ENCODE measurements around the gene SPDYE2. TPM values are rescaled to one million over a fixed set of nuclear protein-coding genes. Genes with fewer than 3 reads are reported as not detected.
"Not testable (repeated sequence)": the region's sequence is repeated elsewhere in the genome, so short reads cannot be mapped to it uniquely, and the experiment has no call there.

Gene SPDYE2
- not detected for total RNA-seq
- polyA plus RNA-seq = not detected
- long read RNA-seq, donor 1, partial matches to known transcripts = 0 of 12 reads
- long read RNA-seq, donor 1, other reads (novel, unspliced or antisense) = 12 of 12 reads
- long read RNA-seq, donor 2, partial matches to known transcripts = 29 of 29 reads
- long read RNA-seq, donor 2, other reads (novel, unspliced or antisense) = 0 of 29 reads
- long read RNA-seq, donor 3 = 0 reads
- long read RNA-seq, donor 4 = 0 reads
- long read RNA-seq, donor 5 = 0 reads
- long read RNA-seq, donor 6, partial matches to known transcripts = 12 of 12 reads
- long read RNA-seq, donor 6, other reads (novel, unspliced or antisense) = 0 of 12 reads
- long read RNA-seq, donor 7, partial matches to known transcripts = 7 of 7 reads
- long read RNA-seq, donor 7, other reads (novel, unspliced or antisense) = 0 of 7 reads
- long read RNA-seq, donor 8 = 0 reads
- long read RNA-seq, donor 9, partial matches to known transcripts = 5 of 5 reads
- long read RNA-seq, donor 9, other reads (novel, unspliced or antisense) = 0 of 5 reads
- long read RNA-seq, donor 10 = 0 reads

GRCh38 chr7:102550808-102551422 lies at the start of gene SPDYE2:
Gene SPDYE2, plus strand, starts transcription at chr7:102551226. Its CDS starts 2,030 bp downstream, at chr7:102553256.
- H3K9me3 ChIP-seq; H3K27ac ChIP-seq; H3K36me3 ChIP-seq; H3K27me3 ChIP-seq; intact Hi-C loops (cut with DNase I; ENCODE audit: low total_unique reads); DNase-seq; H3K4me3 ChIP-seq; H3K4me1 ChIP-seq: not testable (repeated sequence)
- WGBS, 5 donors = no CpG with 5 or more reads among the region's 6 CpGs

GRCh38 chr7:102503141-102503540 lies 47.9 kb upstream of the SPDYE2 start:
- H3K27ac ChIP-seq; H3K9me3 ChIP-seq; H3K27me3 ChIP-seq; H3K4me3 ChIP-seq; H3K36me3 ChIP-seq; H3K4me1 ChIP-seq; DNase-seq; intact Hi-C loops (cut with DNase I; ENCODE audit: low total_unique reads): not testable (repeated sequence)
- WGBS, 5 donors = no CpG with 5 or more reads among the region's 12 CpGs

- intact Hi-C loops (cut with DNase I; ENCODE audit: low total_unique reads); H3K9me3 ChIP-seq; H3K4me1 ChIP-seq; H3K36me3 ChIP-seq; DNase-seq; H3K4me3 ChIP-seq; H3K27me3 ChIP-seq; H3K27ac ChIP-seq: not testable (repeated sequence)
- WGBS, 5 donors = 66 to 93% (median 79%) methylated on average over 4 to 5 of the region's 24 CpGs; no CpG with 5 or more reads in 1 of the 5 donors
Observed at GRCh38 chr7:102505298-102506185, 45.5 kb upstream of the SPDYE2 start.

GRCh38 chr7:102507410-102508088 lies 43.5 kb upstream of the SPDYE2 start:
- H3K9me3 ChIP-seq; H3K27me3 ChIP-seq; H3K4me1 ChIP-seq; intact Hi-C loops (cut with DNase I; ENCODE audit: low total_unique reads); H3K4me3 ChIP-seq; H3K27ac ChIP-seq; H3K36me3 ChIP-seq; DNase-seq: not testable (repeated sequence)
- WGBS, 5 donors = 89 to 95% (median 92%) methylated on average over 2 of the region's 8 CpGs; no CpG with 5 or more reads in 1 of the 5 donors

- H3K9me3 ChIP-seq; H3K4me3 ChIP-seq; H3K36me3 ChIP-seq; DNase-seq; H3K27me3 ChIP-seq; H3K4me1 ChIP-seq; H3K27ac ChIP-seq; intact Hi-C loops (cut with DNase I; ENCODE audit: low total_unique reads): not testable (repeated sequence)
- 63 to 75% (median 65%) methylated on average over 4 to 6 of the region's 8 CpGs; no CpG with 5 or more reads in 1 of the 5 donors for WGBS, 5 donors
Observed at GRCh38 chr7:102510575-102510974, 40.5 kb upstream of the SPDYE2 start.

GRCh38 chr7:102511860-102512522 lies 39.0 kb upstream of the SPDYE2 start:
- H3K4me3 ChIP-seq; H3K27ac ChIP-seq; H3K9me3 ChIP-seq; H3K4me1 ChIP-seq; H3K27me3 ChIP-seq; H3K36me3 ChIP-seq; DNase-seq; intact Hi-C loops (cut with DNase I; ENCODE audit: low total_unique reads): not testable (repeated sequence)
- no CpG with 5 or more reads among the region's 30 CpGs for WGBS, 5 donors

GRCh38 chr7:102512642-102513221 lies 38.3 kb upstream of the SPDYE2 start:
- H3K9me3 ChIP-seq; H3K36me3 ChIP-seq; H3K27me3 ChIP-seq; intact Hi-C loops (cut with DNase I; ENCODE audit: low total_unique reads); H3K4me1 ChIP-seq: not testable (repeated sequence)
- peak overlapping the region; percentile 46 to 78 (median 75) for H3K27ac ChIP-seq
- WGBS, 5 donors = 0 to 28% (median 9%) methylated on average over 2 to 5 of the region's 5 CpGs
- DNase-seq = peak; percentile 23 to 95
- peak overlapping the region in 3 of 4 donors; percentile 7 to 31 (median 25) for H3K4me3 ChIP-seq

- H3K4me1 ChIP-seq; H3K36me3 ChIP-seq; DNase-seq; H3K27me3 ChIP-seq; intact Hi-C loops (cut with DNase I; ENCODE audit: low total_unique reads); H3K9me3 ChIP-seq; H3K4me3 ChIP-seq; H3K27ac ChIP-seq: not testable (repeated sequence)
- WGBS, 5 donors = 50 to 100% (median 53%) methylated on average over 2 of the region's 15 CpGs; no CpG with 5 or more reads in 2 of the 5 donors
Observed at GRCh38 chr7:102514881-102515721, 35.9 kb upstream of the SPDYE2 start.

GRCh38 chr7:102515889-102516288 lies 35.1 kb upstream of the SPDYE2 start:
- no CpG with 5 or more reads among the region's 3 CpGs for WGBS, 5 donors
- intact Hi-C loops (cut with DNase I; ENCODE audit: low total_unique reads); H3K4me3 ChIP-seq; H3K27me3 ChIP-seq; H3K4me1 ChIP-seq; H3K9me3 ChIP-seq; H3K27ac ChIP-seq; H3K36me3 ChIP-seq; DNase-seq: not testable (repeated sequence)

- intact Hi-C loops (cut with DNase I; ENCODE audit: low total_unique reads); H3K4me1 ChIP-seq; H3K27me3 ChIP-seq; H3K4me3 ChIP-seq; H3K9me3 ChIP-seq; H3K36me3 ChIP-seq; DNase-seq; H3K27ac ChIP-seq: not testable (repeated sequence)
- WGBS, 5 donors = no CpG with 5 or more reads among the region's 10 CpGs
Observed at GRCh38 chr7:102516951-102517350, 34.1 kb upstream of the SPDYE2 start.

Data from stomach (tissue), 19 donors.